ENCODE data around the gene TUSC2.

GRCh38 chr3:50300681-50301254 is 27.3 kb downstream of the TUSC2 start:
- TF ChIP-seq TCF12 (IDR thresholded peaks at IDR 0.05; ENCODE audit: low read depth, low read length): no peak
- TF ChIP-seq POLR2A (IDR thresholded peaks at IDR 0.05; ENCODE audit: control extremely low read depth in 1 of 2, low read depth in 2 of 2, low read length in 2 of 2): no peak
- TF ChIP-seq CTCF (IDR thresholded peaks at IDR 0.05; ENCODE audit: control extremely low read depth in 1 of 3, insufficient read depth in 1 of 3, low read depth in 1 of 3, low read length in 3 of 3): no peak
- TF ChIP-seq SIN3A (conservative IDR thresholded peaks at IDR 0.05 in 1 of 2, IDR thresholded peaks at IDR 0.05 in 1 of 2; ENCODE audit: low read depth in 1 of 2, low read length in 2 of 2): no peak
- TF ChIP-seq POLR2AphosphoS5 (IDR thresholded peaks at IDR 0.05; ENCODE audit: low read depth, low read length): no peak
- TF ChIP-seq TAF7 (optimal IDR thresholded peaks at IDR 0.05; ENCODE audit: borderline replicate concordance, low read depth, low read length): no peak
- TF ChIP-seq MAFK (IDR thresholded peaks at IDR 0.05; ENCODE audit: low read depth, low read length): no peak
- TF ChIP-seq, protein P1, sequence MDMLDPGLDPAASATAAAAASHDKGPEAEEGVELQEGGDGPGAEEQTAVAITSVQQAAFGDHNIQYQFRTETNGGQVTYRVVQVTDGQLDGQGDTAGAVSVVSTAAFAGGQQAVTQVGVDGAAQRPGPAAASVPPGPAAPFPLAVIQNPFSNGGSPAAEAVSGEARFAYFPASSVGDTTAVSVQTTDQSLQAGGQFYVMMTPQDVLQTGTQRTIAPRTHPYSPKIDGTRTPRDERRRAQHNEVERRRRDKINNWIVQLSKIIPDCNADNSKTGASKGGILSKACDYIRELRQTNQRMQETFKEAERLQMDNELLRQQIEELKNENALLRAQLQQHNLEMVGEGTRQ (IDR thresholded peaks at IDR 0.05; ENCODE audit: low read length): no peak
- no peak for TF ChIP-seq SP1 (IDR thresholded peaks at IDR 0.05; ENCODE audit: low read depth, low read length)
